Activated T-helper 1 cell treated with Interleukin-2 at 50 U/mL for 16 hours (primary cell): ENCODE measurements around the gene UROC1.

Experiments
- DNase-seq: peaks from one replicate; pipeline ENCODE4 v3.0.0-alpha.2; 2020; ENCODE audit warnings: low read depth

The UROC1 gene

GRCh38 chr3:126516152-126516935 lies 1.2 kb downstream of the UROC1 start:
- no peak for DNase-seq

- DNase-seq, result no peak
These were observed 2.4 kb downstream of the UROC1 start for GRCh38 chr3:126515066-126515706.

GRCh38 chr3:126514161-126514560 lies 3.4 kb downstream of the UROC1 start:
- no peak for DNase-seq

GRCh38 chr3:126512916-126513650 lies 4.5 kb downstream of the UROC1 start:
- no peak for DNase-seq

- no peak for DNase-seq
These were observed 5.5 kb downstream of the UROC1 start for GRCh38 chr3:126512026-126512425.

GRCh38 chr3:126511291-126511690 lies 6.3 kb downstream of the UROC1 start:
- no peak for DNase-seq

- no peak for DNase-seq
These were observed 7.2 kb downstream of the UROC1 start for GRCh38 chr3:126510308-126510910.

- DNase-seq, result no peak
These were observed 7.8 kb downstream of the UROC1 start for GRCh38 chr3:126509597-126510307.

- no peak for DNase-seq
These were observed 9.0 kb downstream of the UROC1 start for GRCh38 chr3:126508564-126508964.

GRCh38 chr3:126507886-126508285 lies 9.7 kb downstream of the UROC1 start:
- DNase-seq, result no peak

- DNase-seq, result no peak
These were observed 13.9 kb downstream of the UROC1 start for GRCh38 chr3:126503701-126504100.

- no peak for DNase-seq
These were observed 14.9 kb downstream of the UROC1 start for GRCh38 chr3:126502656-126503055.

GRCh38 chr3:126501736-126502135 lies 15.8 kb downstream of the UROC1 start:
- DNase-seq, result no peak

GRCh38 chr3:126501054-126501453 lies 16.5 kb downstream of the UROC1 start:
- no peak for DNase-seq

GRCh38 chr3:126500016-126500415 lies 17.6 kb downstream of the UROC1 start:
- no peak for DNase-seq

- no peak for DNase-seq
These were observed 18.2 kb downstream of the UROC1 start for GRCh38 chr3:126499401-126499800.

GRCh38 chr3:126498929-126499328 lies 18.6 kb downstream of the UROC1 start:
- no peak for DNase-seq

- DNase-seq, result no peak
These were observed 19.1 kb downstream of the UROC1 start for GRCh38 chr3:126498461-126498860.

- no peak for DNase-seq
These were observed 19.6 kb downstream of the UROC1 start for GRCh38 chr3:126497956-126498355.

- no peak for DNase-seq
These were observed 20.4 kb downstream of the UROC1 start for GRCh38 chr3:126496894-126497850.

GRCh38 chr3:126495786-126496185 lies 21.8 kb downstream of the UROC1 start:
- DNase-seq, result no peak
